NCI-H526 treated with DMSO at 0.1 percent for 48 hours (cell line): ENCODE data around the gene KHDC4.
"Not testable (repeated sequence)": the region's sequence is repeated elsewhere in the genome, so short reads cannot be mapped to it uniquely, and the experiment has no call there.

Experiments used
- DNase-seq: peaks from one replicate; lab custom pipeline; 2025; lab: John Stamatoyannopoulos, UW

KHDC4 gene

DNA sequence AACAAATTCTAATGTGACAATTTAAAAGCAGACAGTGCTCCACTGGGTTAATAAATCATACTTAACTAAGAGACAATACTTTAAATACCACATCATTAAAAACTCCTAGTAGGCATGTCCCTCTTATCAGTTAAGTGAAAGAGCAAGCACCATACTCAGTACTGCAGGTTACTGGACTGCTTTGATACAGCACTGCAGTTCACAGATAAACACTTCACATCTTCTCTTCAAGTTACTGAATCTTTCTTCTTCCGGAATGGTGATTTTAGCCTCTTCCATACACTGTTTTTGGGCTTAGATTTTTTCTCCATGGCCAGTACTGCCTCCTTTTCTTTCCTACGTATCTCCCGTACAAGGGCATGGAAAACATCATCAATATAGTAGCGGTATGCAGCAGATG, 34.1 kb downstream of the KHDC4 start:
- no peak for DNase-seq

DNA sequence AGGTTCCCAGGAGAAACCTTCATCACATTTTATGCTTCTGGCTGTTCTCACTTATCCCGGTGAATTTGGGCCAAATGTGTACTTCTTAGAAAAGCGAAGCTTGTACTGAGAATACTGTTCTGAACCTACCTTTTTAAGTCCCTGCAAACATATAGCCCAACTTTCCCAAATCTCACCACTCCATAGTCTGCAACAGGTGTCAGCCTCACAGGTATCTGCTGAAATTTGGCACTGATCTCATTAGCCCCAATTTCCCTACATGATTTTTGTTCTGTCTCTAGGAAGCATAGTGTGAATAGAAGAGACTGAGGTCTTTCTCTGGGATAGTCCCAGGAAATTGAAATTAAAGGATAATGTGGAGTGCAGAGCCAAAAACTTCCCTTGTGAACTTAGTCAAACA, 34.5 kb downstream of the KHDC4 start:
- no peak for DNase-seq

DNA sequence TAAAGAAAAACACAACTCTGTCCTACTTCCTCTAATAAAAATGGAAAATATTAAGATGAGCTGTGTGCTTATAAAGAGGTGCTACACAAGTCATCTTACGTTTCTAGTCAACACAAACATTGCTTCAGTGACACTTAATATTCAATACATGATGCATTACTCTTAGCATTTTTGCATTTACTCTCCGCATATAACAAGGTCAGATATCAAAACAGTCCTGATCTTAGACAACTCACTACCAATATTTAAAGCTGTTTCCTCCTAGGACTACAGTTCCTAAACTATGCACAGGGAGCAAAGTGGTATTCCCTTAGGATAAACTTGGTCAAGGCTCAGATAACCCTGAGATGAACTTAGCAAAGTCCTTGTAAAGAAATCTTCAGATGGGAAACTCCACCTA, 35.3 kb downstream of the KHDC4 start:
- DNase-seq: no peak

DNA sequence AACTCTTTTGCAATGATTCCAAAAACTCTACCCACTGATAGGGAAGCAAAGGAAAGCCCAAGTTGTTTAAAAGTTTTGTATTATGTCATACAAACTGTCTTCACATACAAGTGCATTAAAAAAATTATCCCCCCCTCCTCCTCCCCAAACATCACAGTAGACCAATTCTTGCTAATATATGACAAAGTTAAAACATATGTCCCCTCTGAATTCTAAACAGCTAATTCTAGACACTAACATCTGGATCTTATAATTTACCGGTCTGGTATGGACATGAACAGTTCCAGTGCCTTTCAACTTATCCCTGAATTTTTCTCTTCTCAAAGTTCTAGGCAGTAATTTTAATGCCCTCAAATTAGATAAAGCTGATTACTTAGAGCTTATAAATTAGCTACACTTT, 36.5 kb downstream of the KHDC4 start:
- DNase-seq: no peak

DNA sequence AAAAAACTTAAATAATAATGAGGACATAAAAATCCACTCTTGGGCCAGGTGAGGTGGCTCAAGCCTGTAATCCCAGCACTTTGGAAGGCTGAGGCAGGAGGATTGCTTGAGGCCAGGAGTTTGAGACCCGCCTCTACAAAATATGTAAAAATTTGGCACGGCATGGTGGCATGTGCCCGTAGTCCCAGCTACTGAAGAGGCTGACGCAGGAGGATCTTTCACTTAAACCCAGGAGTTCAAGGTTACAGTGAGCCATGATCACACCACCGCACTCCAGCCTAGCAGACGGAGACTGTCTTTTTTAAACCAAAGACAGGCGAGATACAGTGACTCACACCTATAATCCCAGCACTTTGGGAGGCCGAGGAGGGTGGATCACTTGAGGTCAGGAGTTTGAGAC, 37.7 kb downstream of the KHDC4 start:
- not testable (repeated sequence) for DNase-seq

DNA sequence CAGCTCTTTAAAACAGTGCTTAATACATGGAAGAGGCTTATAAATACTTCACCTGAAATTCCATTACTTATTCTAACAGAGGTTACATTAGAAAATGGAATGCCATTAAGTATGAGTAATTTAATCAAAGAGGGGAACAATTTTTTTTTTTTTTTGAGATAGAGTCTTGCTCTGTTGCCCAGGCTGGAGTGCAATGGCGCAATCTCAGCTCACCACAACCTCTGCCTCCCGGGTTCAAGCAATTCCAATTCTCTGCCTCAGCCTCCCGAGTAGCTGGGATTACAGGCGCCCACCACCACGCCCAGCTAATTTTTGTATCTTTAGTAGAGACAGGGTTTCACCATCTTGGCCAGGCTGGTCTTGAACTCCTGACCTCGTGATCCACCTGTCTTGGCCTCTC, 38.6 kb downstream of the KHDC4 start:
- DNase-seq: not testable (repeated sequence)

DNA sequence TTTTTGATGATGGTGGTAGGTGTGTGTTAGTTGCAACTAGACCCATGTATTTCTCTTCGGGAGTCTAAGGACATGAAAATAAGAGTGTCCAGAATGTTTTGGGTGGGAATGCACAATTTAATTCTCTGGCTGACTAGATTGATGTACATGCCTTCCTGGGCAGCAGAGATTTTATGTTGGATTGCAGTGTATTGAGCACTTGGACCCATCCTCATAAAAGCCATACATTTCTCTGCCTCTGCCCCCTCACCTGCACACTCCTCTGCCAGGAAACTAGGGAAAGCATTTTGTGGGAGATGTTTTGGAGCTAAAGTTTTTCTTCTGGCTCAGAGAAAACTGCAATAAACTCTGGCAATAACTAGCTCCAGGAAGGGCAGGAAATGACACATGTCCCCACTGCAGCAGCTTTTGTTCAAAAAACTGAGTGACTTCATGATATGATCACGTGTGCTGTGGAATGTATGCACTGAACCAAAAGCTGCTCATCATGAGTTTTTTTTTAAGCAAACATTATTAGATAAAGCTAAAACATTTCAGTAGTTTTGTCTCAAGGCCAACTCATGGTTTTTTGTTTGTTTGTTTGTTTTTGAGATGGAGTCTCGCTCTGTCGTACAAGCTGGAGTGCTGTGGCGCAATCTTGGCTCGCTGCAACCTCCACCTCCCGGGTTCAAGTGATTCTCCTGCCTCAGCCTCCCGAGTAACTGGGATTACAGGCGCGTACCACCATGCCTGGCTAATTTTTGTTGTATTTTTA, 40.6 kb downstream of the KHDC4 start:
- no peak for DNase-seq

DNA sequence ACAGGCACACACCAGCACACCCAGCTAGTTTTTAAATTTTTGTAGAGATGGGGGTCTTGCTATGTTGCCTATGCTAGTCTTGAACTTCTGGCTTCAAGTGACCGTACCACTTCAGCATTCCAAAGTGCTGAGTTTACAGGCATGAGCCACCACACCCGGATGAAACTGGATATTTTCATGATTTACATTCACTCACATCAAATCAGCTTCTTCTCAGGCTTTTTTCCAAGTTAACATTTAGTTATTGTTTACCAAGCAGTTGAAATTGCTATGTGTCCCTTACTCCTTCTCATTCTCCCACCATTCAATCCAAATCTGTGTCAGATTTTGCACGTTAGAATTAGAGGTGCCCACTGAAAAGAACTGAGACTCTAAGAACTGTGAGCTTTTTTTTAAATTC, 41.4 kb downstream of the KHDC4 start:
- DNase-seq: no peak

DNA sequence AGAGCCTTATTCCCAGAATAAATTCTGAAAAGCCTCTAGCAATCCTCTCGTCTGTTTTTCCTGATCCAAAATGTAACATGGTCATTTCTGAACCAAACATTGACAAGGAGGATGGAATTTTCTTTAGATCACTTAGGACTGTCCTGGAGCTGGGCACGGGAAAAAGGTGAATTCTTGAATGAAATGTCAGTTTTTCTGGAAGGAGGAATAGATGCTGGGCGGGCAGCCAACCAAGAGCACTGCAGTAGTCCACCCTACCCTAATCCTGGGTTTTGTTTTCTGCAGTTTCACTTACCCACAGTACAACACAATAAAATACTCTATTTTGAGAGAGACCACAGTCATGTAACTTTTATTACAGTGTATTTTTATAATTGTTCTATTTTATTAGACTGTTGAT, 44.0 kb downstream of the KHDC4 start:
- no peak for DNase-seq

DNA sequence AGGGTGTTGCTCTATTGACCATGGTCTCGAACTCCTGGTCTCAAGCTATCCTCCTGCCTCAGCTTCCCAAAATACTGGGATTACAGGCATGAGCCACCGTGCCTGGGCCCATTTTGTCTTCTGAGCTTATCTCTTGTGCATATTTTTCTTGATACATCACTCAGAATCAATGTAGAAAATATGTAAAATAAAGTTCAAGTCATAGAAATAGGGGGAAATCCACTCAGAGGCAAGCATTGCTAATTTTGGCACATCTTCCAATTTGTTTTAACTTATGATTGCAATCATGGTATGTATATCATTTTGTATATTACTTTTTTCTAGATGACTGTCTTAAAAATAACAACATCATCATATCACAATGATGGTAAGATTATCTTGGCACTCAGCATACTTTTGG, 44.6 kb downstream of the KHDC4 start:
- DNase-seq: no peak

DNA sequence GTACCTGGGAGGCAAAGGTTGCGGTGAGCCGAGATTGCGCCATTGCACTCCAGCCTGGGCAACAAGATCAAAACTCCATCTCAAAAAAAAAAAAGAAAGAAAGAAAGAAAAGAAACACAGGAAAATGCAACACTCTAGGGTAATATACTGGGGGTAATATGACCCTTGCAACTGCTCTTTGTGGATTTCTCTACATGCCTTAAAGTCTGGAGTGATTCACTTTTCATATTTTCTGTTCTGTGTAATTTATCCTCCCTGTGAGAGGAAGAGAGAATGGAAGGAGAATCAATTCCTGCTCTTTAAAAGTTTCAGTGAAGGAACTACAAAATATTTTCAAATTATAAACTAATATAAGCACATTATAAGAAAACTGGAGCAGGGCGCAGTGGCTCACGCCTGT, 45.7 kb downstream of the KHDC4 start:
- DNase-seq: no peak

DNA sequence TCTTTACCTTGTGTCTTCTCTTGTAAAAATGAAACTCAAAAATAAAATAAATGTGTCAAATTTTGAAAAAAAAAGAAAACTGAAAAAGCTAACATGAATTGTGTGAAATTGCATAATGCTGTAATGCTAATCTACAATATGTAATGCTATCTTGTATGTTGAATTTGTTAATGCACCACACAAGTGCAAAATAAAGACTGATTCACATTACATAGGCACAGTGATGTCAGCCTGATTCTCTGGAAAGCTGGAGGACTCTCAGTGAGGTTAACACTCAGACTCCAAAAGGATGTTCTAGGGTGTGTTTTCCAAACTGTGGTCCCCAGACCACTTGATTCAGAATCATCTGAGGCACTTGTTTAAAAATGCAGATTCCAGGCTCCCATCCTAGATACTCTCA, 49.2 kb downstream of the KHDC4 start:
- no peak for DNase-seq

DNA sequence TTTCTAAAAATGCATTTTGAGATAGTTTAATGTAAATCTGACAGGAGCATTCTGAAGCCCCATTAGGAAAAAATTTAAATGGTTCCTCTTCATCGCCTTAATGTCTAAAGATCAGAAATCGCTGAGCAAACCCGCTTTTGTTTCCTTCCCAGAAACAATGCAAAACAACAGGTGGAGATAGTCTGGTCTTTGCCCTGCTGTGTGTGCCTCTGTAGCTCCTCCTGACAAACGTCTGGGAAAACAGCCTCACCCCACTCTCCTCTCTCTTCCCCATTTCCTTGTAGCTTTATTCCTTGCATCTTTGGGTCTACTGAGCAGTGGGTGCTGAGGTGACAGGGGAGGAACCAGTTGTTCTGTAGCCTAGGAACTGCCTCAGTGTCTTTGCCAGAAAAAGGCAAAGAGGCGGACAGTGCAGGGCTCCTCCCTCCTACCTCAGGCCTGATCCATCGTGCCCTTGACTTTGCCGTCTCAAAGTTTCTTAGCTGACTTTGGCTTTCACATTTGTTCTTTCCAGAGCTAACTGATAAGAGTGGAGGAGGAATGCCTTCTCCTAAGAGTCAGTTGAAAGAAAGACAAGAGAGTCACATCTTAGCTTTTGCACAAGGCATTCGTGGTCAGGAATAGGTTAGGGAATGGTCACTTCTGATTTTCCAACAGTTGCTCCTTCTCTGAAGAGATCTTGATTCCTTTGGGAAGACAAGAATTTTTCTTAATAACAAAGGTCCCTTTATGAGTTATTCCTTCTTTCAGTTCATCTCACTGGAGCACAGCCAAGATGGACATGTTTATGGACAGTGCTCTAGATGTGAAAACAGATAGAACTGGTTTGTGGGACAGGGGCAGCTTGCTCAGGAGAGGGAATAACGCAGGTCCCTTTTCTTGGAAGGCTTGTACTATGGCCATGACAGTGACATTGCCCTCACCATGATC, 49.9 kb downstream of the KHDC4 start:
- no peak for DNase-seq

DNA sequence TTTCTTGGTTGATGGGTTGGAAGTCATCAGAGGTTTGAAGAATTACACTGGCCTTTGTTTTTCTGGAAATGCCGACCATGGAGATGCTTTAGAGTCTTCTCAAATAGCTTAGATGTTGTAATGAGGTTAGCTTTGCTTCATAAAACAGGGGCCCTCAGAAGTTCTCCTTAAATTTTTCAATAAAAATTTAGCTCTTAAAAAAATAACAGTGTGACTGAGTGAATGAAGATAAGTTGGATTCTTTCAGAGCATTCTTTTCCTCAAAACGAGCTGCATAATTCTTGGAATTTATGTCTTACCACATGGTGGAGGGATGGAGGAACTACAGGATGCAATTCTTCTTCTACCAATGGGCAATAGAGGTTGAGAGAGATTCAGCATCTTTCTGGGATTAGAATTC, 51.4 kb downstream of the KHDC4 start:
- DNase-seq: no peak

DNA sequence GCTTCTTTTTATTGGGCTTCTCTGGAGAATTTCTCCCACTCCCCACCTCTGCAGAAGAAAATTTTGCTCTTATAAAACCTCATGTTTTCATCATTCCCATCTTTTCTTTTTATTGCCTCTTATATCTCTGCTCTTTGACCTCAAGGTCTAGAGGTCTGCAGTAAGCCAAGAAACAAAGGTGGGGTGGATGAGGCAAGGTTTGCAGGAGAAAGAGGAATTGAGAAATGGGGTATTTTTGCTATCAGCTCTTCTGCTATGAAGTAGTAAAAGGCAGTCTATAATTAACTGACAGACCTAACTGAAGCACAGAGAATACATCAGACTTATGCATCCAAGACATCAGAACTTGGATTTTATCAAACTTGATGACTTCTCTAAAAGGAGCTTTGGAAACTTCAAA, 52.0 kb downstream of the KHDC4 start:
- no peak for DNase-seq

DNA sequence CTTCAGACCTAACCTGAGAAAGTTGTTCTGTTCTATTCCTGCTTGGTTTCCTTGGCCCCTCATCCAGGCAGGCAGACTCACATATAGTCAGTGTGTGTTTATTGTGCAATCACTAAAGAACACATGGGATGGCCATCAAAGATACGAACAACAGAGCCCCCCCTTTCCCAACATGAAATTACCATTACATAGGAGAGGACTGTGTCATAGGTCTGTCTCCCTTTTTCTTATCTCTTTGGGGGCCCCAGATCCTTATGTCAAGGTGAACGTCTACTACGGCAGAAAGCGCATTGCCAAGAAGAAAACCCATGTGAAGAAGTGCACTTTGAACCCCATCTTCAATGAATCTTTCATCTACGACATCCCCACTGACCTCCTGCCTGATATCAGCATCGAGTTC, 53.3 kb downstream of the KHDC4 start:
- no peak for DNase-seq

DNA sequence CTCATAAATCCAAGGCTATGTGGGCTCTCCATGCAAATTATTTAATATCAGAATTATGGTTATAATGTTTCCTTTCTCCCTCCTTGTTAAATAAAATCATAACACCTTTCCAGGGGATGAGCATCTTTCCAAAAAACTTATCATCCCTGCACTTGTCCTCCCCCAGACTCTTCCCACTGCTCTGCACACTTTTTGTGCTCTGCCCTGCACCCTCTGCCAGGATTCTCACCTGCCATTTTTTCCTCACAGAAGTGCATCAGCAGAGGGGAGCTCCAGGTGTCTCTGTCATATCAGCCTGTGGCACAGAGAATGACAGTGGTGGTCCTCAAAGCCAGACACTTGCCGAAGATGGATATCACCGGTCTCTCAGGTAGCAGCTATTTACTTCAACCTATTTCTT, 54.0 kb downstream of the KHDC4 start:
- no peak for DNase-seq

DNA sequence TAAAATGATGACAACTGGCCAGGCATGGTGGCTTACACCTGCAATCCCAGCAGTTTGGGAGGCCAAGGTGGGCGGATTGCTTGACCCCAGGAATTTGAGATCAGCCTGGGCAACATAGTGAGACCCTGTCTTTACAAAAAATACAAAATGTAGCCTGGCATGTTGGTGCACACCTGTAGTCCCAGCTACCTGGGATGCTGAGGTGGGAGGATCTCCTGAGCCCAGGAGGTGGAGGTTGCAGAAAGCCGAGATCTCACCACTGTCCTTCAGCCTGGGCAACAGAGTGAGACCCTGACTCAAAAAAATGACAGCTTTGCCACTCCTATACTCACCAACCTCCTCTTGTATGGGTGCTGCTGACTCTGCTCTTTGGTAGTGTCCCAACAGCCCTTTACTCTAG, 56.3 kb downstream of the KHDC4 start:
- DNase-seq: no peak

DNA sequence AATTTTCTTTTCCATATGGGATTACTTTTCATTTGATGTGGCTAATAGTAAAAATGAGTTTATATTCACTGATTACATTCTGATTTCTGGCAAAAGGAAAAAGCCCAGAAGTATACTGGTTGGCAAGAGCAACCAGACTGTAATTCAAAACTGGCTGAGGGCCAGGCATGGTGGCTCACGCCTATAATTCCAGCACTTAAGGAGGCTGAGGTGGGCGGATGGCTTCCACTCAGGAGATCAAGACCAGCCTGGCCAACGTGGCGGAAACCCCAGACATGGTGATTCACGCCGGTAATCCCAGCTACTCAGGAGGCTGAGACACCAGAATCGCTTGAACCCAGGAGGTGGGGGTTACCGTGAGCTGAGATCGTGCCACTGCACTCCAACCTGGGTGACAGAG, 60.4 kb downstream of the KHDC4 start:
- no peak for DNase-seq

DNA sequence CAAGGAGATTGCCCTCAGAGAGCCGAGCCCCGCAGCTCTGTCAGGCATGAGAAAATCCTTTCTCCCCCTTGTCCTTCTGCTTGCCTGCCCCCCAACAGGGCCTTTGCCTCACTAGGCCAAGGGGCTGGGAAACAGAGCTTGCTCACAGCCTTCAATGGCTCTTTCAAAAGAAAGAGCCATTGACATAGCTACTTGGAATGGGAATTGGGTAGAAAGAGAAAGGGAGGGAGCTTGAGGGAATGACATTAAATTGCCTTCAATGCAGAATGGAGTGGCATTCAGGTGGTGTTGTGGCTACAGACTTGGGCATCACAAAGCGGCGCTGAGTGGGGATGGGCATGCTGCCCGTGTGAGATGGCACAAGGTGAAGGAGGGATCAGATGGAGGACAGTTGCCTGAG, 61.7 kb downstream of the KHDC4 start:
- no peak for DNase-seq

DNA sequence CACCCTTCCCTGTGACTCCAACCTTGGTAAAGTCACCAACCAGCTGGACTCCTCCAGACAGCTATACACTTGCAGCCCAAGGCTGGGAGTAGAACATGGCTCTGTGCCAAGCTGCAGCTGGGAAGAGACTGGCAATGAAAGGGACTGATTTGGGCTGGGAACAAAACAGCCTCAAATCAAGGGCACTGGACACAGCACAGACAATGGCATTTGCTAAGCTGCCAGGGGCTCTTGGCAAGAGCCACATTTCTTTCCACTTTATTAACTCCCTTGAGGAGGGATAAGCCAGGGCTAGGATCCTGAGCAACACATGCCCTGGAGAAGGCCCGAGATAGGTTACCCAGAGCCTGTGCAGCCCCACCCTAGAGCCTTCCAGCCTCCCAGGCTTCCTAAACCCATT, 62.8 kb downstream of the KHDC4 start:
- no peak for DNase-seq

DNA sequence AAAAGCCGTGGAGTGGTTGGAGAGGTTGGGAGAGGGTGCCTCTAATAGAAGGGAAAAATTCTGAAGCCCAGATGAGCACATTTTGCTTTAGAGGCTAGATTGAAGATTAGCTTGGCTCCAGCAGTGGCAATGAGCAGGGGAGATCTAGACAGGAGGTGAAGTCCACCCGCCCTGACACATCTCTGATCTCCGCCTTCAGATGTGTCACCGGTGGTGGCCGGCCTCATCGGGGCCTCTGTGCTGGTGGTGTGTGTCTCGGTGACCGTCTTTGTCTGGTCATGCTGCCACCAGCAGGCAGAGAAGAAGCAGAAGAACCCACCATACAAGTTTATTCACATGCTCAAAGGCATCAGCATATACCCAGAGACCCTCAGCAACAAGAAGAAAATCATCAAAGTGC, 66.4 kb downstream of the KHDC4 start:
- no peak for DNase-seq

DNA sequence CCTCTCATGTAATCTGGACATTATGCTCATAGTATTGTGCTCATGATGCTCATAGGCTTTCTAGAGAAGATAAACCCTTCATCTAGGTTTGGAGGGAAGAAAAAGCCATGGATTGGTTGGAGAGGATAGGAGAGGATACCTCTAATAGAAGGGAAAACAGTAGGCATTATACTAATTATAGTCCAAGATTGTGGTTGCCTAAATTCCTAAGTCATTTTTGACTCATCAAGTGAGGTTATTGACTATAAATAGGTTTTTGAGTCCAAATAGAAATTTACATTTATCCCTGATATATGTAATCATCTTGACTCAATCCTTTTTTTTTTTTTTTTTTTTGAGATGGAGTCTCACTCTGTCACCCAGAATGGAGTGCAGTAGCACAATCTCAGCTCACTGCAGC, 69.8 kb downstream of the KHDC4 start:
- no peak for DNase-seq
